ENCODE measurements around the gene SLC12A3.

GRCh38 chr16:56874800-56875199 lies 9.8 kb downstream of the SLC12A3 start:
- TF ChIP-seq, protein P1, sequence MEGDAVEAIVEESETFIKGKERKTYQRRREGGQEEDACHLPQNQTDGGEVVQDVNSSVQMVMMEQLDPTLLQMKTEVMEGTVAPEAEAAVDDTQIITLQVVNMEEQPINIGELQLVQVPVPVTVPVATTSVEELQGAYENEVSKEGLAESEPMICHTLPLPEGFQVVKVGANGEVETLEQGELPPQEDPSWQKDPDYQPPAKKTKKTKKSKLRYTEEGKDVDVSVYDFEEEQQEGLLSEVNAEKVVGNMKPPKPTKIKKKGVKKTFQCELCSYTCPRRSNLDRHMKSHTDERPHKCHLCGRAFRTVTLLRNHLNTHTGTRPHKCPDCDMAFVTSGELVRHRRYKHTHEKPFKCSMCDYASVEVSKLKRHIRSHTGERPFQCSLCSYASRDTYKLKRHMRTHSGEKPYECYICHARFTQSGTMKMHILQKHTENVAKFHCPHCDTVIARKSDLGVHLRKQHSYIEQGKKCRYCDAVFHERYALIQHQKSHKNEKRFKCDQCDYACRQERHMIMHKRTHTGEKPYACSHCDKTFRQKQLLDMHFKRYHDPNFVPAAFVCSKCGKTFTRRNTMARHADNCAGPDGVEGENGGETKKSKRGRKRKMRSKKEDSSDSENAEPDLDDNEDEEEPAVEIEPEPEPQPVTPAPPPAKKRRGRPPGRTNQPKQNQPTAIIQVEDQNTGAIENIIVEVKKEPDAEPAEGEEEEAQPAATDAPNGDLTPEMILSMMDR (IDR thresholded peaks at IDR 0.05; ENCODE audit: control extremely low read depth in 1 of 3, insufficient read depth in 1 of 3, low read depth in 1 of 3, low read length in 3 of 3), result no peak
- TF ChIP-seq EGR1 (IDR thresholded peaks at IDR 0.05; ENCODE audit: borderline replicate concordance, low read depth, low read length), result no peak
- no peak for TF ChIP-seq RBBP5 (IDR thresholded peaks at IDR 0.05; ENCODE audit: borderline replicate concordance, low read depth, low read length)
- TF ChIP-seq EP300 (IDR thresholded peaks at IDR 0.05; ENCODE audit: borderline replicate concordance in 1 of 2, low read depth in 2 of 2, low read length in 2 of 2), result no peak
- TF ChIP-seq CHD2 (IDR thresholded peaks at IDR 0.05; ENCODE audit: low read length), result no peak
- TF ChIP-seq GTF2F1 (IDR thresholded peaks at IDR 0.05; ENCODE audit: borderline replicate concordance, low read depth, low read length), result no peak
- TF ChIP-seq CEBPB (IDR thresholded peaks at IDR 0.05; ENCODE audit: low read depth, low read length), result no peak
- no peak for TF ChIP-seq JUND (IDR thresholded peaks at IDR 0.05; ENCODE audit: low read length)
- TF ChIP-seq POLR2A (IDR thresholded peaks at IDR 0.05; ENCODE audit: control extremely low read depth in 1 of 2, low read depth in 2 of 2, low read length in 2 of 2), result no peak
- TF ChIP-seq NRF1 (IDR thresholded peaks at IDR 0.05; ENCODE audit: low read depth, low read length), result no peak
- no peak for TF ChIP-seq POLR2AphosphoS5 (IDR thresholded peaks at IDR 0.05; ENCODE audit: low read depth, low read length)

Measured in H1 (cell line).